Smooth muscle cell (in vitro differentiated cells): ENCODE measurements around the gene PGC. TPM values are rescaled to one million over a fixed set of nuclear protein-coding genes. Genes with fewer than 3 reads are reported as not detected.

Source experiments
- DNase-seq: peaks from one replicate; lab custom pipeline; 2025; ENCODE audit not compliant: unreplicated experiment; lab: John Stamatoyannopoulos, UW
- H2AFZ ChIP-seq: fragments of 200-600 bp; sonication (generic); 2 replicates; pipeline ENCODE4 v1.6.0; 2016; ENCODE audit warnings: antibody characterized with exemption, low read depth, mild to moderate bottlenecking
- H3F3A ChIP-seq: fragments of 200-600 bp; sonication (generic); 2 replicates; pipeline ENCODE4 v1.6.0; 2017; ENCODE audit warnings: antibody characterized with exemption, low read depth
- H3K27ac ChIP-seq: fragments of 200-600 bp; sonication (generic); 2 replicates; pipeline ENCODE4 v1.5.1; 2016; ENCODE audit warnings: low read depth, mild to moderate bottlenecking
- H3K27me3 ChIP-seq: fragments of 200-600 bp; sonication (generic); 2 replicates; pipeline ENCODE4 v1.6.1; 2016; ENCODE audit warnings: low read depth, mild to moderate bottlenecking
- H3K36me3 ChIP-seq: fragments of 200-600 bp; sonication (generic); 2 replicates; pipeline ENCODE4 v1.5.1; 2016; ENCODE audit warnings: low read depth
- H3K4me1 ChIP-seq: fragments of 200-600 bp; sonication (generic); 2 replicates; pipeline ENCODE4 v1.5.1; 2016; ENCODE audit warnings: low read depth
- H3K4me2 ChIP-seq: fragments of 200-600 bp; sonication (generic); 2 replicates; pipeline ENCODE4 v1.6.0; 2016; ENCODE audit warnings: mild to moderate bottlenecking
- H3K4me3 ChIP-seq: fragments of 200-600 bp; sonication (generic); 2 replicates; pipeline ENCODE4 v1.5.1; 2016; ENCODE audit warnings: mild to moderate bottlenecking
- H3K79me2 ChIP-seq: fragments of 200-600 bp; sonication (generic); 2 replicates; pipeline ENCODE4 v1.6.0; 2016; ENCODE audit warnings: low read depth, mild to moderate bottlenecking
- H3K9ac ChIP-seq: fragments of 200-600 bp; sonication (generic); 2 replicates; pipeline ENCODE4 v1.6.0; 2016; ENCODE audit warnings: low read depth
- H3K9me3 ChIP-seq: fragments of 200-600 bp; sonication (generic); replicated peaks from 2 replicates; pipeline ENCODE4 v1.5.1; 2016; ENCODE audit warnings: low read depth
- H4K20me1 ChIP-seq: fragments of 200-600 bp; sonication (generic); 2 replicates; pipeline ENCODE4 v1.6.0; 2016; ENCODE audit warnings: low read depth
- WGBS: methylation state at CpG from one replicate; pipeline ENCODE4 v1.1.7; 2016; ENCODE audit warnings: low lambda C conversion rate; 5-methylcytosine and 5-hydroxymethylcytosine counted together
- polyA plus RNA-seq: library from polyadenylated mRNA; unstranded; fragments of >200 nt; fragmentation: Nextera tagmentation; extraction: Ambion mirVana; gene quantifications from 2 replicates; pipeline ENCODE4 v1.2.1, GENCODE V29; 2016
- total RNA-seq: library from RNA; depleted of rRNA; stranded (reverse); fragments of >200 nt; gene quantifications from 2 replicates; pipeline ENCODE4 v1.2.3, GENCODE V29; 2014
- TF ChIP-seq, protein P1 (sequence below): fragments of 200-600 bp; sonication (generic); IDR thresholded peaks from 2 replicates; pipeline ENCODE4 v1.5.1; 2017; ENCODE audit warnings: borderline replicate concordance, mild to moderate bottlenecking, antibody characterized with exemption; ENCODE audit not compliant: insufficient read depth, poor library complexity, severe bottlenecking

The PGC gene
- total and polyA plus RNA-seq, 2 experiments from 2014 or later: not detected

GRCh38 chr6:41728073-41728936, 18.9 kb downstream of the PGC start:
- TF ChIP-seq, protein P1, sequence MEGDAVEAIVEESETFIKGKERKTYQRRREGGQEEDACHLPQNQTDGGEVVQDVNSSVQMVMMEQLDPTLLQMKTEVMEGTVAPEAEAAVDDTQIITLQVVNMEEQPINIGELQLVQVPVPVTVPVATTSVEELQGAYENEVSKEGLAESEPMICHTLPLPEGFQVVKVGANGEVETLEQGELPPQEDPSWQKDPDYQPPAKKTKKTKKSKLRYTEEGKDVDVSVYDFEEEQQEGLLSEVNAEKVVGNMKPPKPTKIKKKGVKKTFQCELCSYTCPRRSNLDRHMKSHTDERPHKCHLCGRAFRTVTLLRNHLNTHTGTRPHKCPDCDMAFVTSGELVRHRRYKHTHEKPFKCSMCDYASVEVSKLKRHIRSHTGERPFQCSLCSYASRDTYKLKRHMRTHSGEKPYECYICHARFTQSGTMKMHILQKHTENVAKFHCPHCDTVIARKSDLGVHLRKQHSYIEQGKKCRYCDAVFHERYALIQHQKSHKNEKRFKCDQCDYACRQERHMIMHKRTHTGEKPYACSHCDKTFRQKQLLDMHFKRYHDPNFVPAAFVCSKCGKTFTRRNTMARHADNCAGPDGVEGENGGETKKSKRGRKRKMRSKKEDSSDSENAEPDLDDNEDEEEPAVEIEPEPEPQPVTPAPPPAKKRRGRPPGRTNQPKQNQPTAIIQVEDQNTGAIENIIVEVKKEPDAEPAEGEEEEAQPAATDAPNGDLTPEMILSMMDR: no peak

GRCh38 chr6:41727705-41728072, 19.5 kb downstream of the PGC start:
- H3K4me1 ChIP-seq: peaks cover 6% of the 10 kb centered on the region

More at GRCh38 chr6:41728073-41728936, 18.9 kb downstream of the PGC start:
- peaks cover 12% of the 10 kb centered on the region for H3K4me1 ChIP-seq
- H3K9me3 ChIP-seq: no peaks in the 10 kb centered on the region
- H3K79me2 ChIP-seq: peaks cover 34% of the 10 kb centered on the region
- no peak for DNase-seq
- no peak overlapping the region for H3K9ac ChIP-seq
- H4K20me1 ChIP-seq: peaks cover 21% of the 10 kb centered on the region
- no peak overlapping the region for H3K4me3 ChIP-seq
- H2AFZ ChIP-seq: no peak overlapping the region
- no peaks in the 10 kb centered on the region for H3K27me3 ChIP-seq
- no peaks in the 10 kb centered on the region for H3K36me3 ChIP-seq
- no peak overlapping the region for H3K27ac ChIP-seq
- peaks cover 9% of the 10 kb centered on the region for H3F3A ChIP-seq
- H3K4me2 ChIP-seq: no peak overlapping the region
- 89% methylated on average over 18 of the region's 19 CpGs for WGBS

DNA sequence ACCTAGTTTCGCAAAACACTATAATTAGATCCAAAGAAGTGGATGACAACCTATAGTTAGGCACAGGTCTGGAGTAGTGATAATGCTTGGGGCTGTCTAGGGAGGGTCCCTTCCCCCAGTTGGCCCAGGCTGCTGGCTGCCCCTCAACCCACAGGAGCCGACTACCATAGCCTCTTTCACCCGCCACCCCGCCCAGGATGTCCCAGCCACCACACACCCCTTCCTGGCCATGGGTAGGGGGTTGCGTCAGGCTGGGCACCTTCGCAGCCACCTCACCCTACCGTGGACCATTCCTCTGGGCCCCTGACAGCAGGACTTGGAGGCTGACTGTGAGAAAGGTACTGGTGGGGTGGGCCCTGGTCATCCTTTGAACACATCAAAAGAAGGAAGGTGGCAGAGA, 20.3 kb downstream of the PGC start:
- no peak overlapping the region for H3K4me2 ChIP-seq
- H3K36me3 ChIP-seq: no peaks in the 10 kb centered on the region
- H3K27me3 ChIP-seq: no peaks in the 10 kb centered on the region
- no peaks in the 10 kb centered on the region for H3K4me1 ChIP-seq
- H3K79me2 ChIP-seq: peaks cover 29% of the 10 kb centered on the region
- H3F3A ChIP-seq: no peaks in the 10 kb centered on the region
- no peak for DNase-seq
- TF ChIP-seq, protein P1: no peak
- WGBS: 88% methylated on average over 7 of the region's 7 CpGs
- H3K27ac ChIP-seq: no peak overlapping the region
- peaks cover 21% of the 10 kb centered on the region for H4K20me1 ChIP-seq
- no peaks in the 10 kb centered on the region for H3K9me3 ChIP-seq
- H2AFZ ChIP-seq: no peak overlapping the region
- no peak overlapping the region for H3K9ac ChIP-seq
- H3K4me3 ChIP-seq: no peak overlapping the region

More at GRCh38 chr6:41727705-41728072, 19.5 kb downstream of the PGC start:
- TF ChIP-seq, protein P1: no peak
- H3K27me3 ChIP-seq: no peaks in the 10 kb centered on the region
- H3K79me2 ChIP-seq: peaks cover 34% of the 10 kb centered on the region
- no peaks in the 10 kb centered on the region for H3K36me3 ChIP-seq
- H2AFZ ChIP-seq: no peak overlapping the region
- H4K20me1 ChIP-seq: peaks cover 21% of the 10 kb centered on the region
- 91% methylated on average over 3 of the region's 3 CpGs for WGBS
- no peaks in the 10 kb centered on the region for H3K9me3 ChIP-seq
- no peak overlapping the region for H3K27ac ChIP-seq
- H3K4me3 ChIP-seq: no peak overlapping the region
- H3F3A ChIP-seq: peaks cover 5% of the 10 kb centered on the region
- H3K4me2 ChIP-seq: no peak overlapping the region
- no peak overlapping the region for H3K9ac ChIP-seq
- DNase-seq: no peak
